ENCODE measurements around the gene MEMO1. TPM values are rescaled to one million over a fixed set of nuclear protein-coding genes. Genes with fewer than 3 reads are reported as not detected.
A peak's percentile ranks its signal among the peaks of the same experiment; 100 is the strongest.
"Not testable (repeated sequence)": the region's sequence is repeated elsewhere in the genome, so short reads cannot be mapped to it uniquely, and the experiment has no call there.

Gene MEMO1
- polyA plus RNA-seq, 1 donor (not counting 4 experiments of a cell fraction or from before 2014, with no cell fraction given), result 125 TPM

DNA sequence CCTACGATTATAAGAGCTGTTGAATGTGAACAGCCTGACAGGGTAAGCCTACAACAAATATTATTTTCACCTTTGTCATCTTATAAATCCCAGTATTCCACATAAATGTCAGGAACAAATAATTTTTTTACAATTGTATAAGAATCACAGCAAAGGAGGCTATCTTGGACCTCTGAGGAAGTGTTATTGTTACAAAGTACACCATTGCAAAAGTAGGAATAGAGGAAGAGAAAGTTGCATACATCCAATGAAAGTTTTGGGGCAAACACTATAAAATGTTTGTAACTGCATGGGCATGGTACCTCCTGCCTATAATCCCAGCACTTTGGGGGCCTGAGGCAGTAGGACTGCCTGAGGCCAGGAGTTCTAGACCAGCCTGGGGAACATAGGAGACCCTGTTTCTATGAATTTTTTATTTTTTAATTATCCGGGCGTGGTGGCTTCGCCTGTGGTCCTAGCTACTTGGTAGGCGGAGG is 715 bp upstream of the MEMO1 start:
- no peak for DNase-seq (ENCODE audit: low read depth, low spot score)
- peaks cover 23% of the 10 kb centered on the region for H3K4me1 ChIP-seq (ENCODE audit: control insufficient read depth, extremely low read depth, insufficient read depth, low read length)
- H3K27ac ChIP-seq (ENCODE audit: control insufficient read depth, insufficient read depth, low read length), result peak overlapping the region; percentile 76
- no peak for FAIRE-seq
- no peak overlapping the region for H2AFZ ChIP-seq (ENCODE audit: control insufficient read depth, low read length)
- peak overlapping the region; percentile 81 for H3K9ac ChIP-seq (ENCODE audit: control insufficient read depth, extremely low read depth, insufficient read depth, low read length)
- H4K20me1 ChIP-seq (ENCODE audit: control insufficient read depth, extremely low read depth, insufficient read depth, low read length), result peaks cover 12% of the 10 kb centered on the region
- dilution Hi-C loops (cut with MboI; ENCODE audit: extremely low pct_ligation_motif_present, low sequenced_read_pairs), result no loop called here
- H3K9me1 ChIP-seq (ENCODE audit: control insufficient read depth, extremely low read depth, insufficient read depth, low read length), result no peaks in the 10 kb centered on the region
- no peaks in the 10 kb centered on the region for H3K9me3 ChIP-seq (ENCODE audit: control insufficient read depth, low read depth, low read length)
- peak overlapping the region; percentile 52 to 77 (median 72) for H3K4me3 ChIP-seq (ENCODE audit: control insufficient read depth in 2 of 3, extremely low read depth in 1 of 3, insufficient read depth in 2 of 3, low read depth in 1 of 3, low read length in 3 of 3)
- peaks cover 33% of the 10 kb centered on the region for H3K79me2 ChIP-seq (ENCODE audit: control insufficient read depth, insufficient read depth, low read length)
- TF ChIP-seq, protein P1, sequence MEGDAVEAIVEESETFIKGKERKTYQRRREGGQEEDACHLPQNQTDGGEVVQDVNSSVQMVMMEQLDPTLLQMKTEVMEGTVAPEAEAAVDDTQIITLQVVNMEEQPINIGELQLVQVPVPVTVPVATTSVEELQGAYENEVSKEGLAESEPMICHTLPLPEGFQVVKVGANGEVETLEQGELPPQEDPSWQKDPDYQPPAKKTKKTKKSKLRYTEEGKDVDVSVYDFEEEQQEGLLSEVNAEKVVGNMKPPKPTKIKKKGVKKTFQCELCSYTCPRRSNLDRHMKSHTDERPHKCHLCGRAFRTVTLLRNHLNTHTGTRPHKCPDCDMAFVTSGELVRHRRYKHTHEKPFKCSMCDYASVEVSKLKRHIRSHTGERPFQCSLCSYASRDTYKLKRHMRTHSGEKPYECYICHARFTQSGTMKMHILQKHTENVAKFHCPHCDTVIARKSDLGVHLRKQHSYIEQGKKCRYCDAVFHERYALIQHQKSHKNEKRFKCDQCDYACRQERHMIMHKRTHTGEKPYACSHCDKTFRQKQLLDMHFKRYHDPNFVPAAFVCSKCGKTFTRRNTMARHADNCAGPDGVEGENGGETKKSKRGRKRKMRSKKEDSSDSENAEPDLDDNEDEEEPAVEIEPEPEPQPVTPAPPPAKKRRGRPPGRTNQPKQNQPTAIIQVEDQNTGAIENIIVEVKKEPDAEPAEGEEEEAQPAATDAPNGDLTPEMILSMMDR (optimal IDR thresholded peaks at IDR 0.05 in 1 of 3, IDR thresholded peaks at IDR 0.05 in 1 of 3, conservative IDR thresholded peaks at IDR 0.05 in 1 of 3; ENCODE audit: extremely low read depth in 1 of 3, insufficient read depth in 2 of 3, low read length in 3 of 3), result no peak
- no peak for TF ChIP-seq EZH2 (IDR thresholded peaks at IDR 0.05; ENCODE audit: low read length)
- peak overlapping the region; percentile 69 for H3K4me2 ChIP-seq (ENCODE audit: control insufficient read depth, extremely low read depth, insufficient read depth, low read depth, low read length)
- no peaks in the 10 kb centered on the region for H3K27me3 ChIP-seq (ENCODE audit: control insufficient read depth, extremely low read depth, insufficient read depth, low read length)
- no peaks in the 10 kb centered on the region for H3K36me3 ChIP-seq (ENCODE audit: control insufficient read depth in 2 of 2, extremely low read depth in 1 of 2, insufficient read depth in 2 of 2, low read length in 2 of 2)

DNA sequence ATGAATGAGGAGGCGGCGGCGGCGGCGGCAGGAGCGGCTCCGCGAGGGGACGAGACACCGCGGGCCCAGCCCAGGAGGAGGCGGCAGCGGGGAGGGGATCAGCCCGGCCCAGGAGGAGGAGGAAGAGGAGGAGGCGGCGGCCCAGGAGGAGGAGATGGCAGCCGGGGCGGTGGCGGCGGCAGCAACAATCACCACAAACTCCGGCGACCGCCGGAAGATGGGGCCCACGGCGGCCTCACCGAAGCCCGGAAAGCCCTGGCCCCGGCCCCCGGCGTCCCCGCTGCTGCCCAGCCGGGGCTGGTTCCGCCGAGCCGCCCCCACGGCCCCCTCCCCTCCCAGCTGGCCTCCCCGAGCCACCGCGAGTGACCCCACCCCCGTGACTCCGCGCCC is 533 bp downstream of the MEMO1 start:
- not testable (repeated sequence) for FAIRE-seq
- peak overlapping the region; percentile 87 for H3K9ac ChIP-seq (ENCODE audit: control insufficient read depth, extremely low read depth, insufficient read depth, low read length)

More for the DNA sequence above, 533 bp downstream of the MEMO1 start:
- peaks cover 16% of the 10 kb centered on the region for H4K20me1 ChIP-seq (ENCODE audit: control insufficient read depth, extremely low read depth, insufficient read depth, low read length)
- H3K4me1 ChIP-seq (ENCODE audit: control insufficient read depth, extremely low read depth, insufficient read depth, low read length), result peaks cover 34% of the 10 kb centered on the region
- H3K27ac ChIP-seq (ENCODE audit: control insufficient read depth, insufficient read depth, low read length), result peak overlapping the region; percentile 26
- peaks cover 45% of the 10 kb centered on the region for H3K79me2 ChIP-seq (ENCODE audit: control insufficient read depth, insufficient read depth, low read length)
- H3K27me3 ChIP-seq (ENCODE audit: control insufficient read depth, extremely low read depth, insufficient read depth, low read length); H3K4me2 ChIP-seq (ENCODE audit: control insufficient read depth, extremely low read depth, insufficient read depth, low read depth, low read length); H3K36me3 ChIP-seq (ENCODE audit: control insufficient read depth in 2 of 2, extremely low read depth in 1 of 2, insufficient read depth in 2 of 2, low read length in 2 of 2); H2AFZ ChIP-seq (ENCODE audit: control insufficient read depth, low read length); H3K9me1 ChIP-seq (ENCODE audit: control insufficient read depth, extremely low read depth, insufficient read depth, low read length); dilution Hi-C loops (cut with MboI; ENCODE audit: extremely low pct_ligation_motif_present, low sequenced_read_pairs); H3K9me3 ChIP-seq (ENCODE audit: control insufficient read depth, low read depth, low read length); DNase-seq (ENCODE audit: low read depth, low spot score): not testable (repeated sequence)
- H3K4me3 ChIP-seq (ENCODE audit: control insufficient read depth in 2 of 3, extremely low read depth in 1 of 3, insufficient read depth in 2 of 3, low read depth in 1 of 3, low read length in 3 of 3), result peak overlapping the region in 1 of 3 experiments; percentile 37

Data from keratinocyte (primary cell).